HG03095 (cell line): ENCODE measurements around the gene B9D1.

ENCODE experiments used
- ATAC-seq: cut with Tn5 transposase; IDR thresholded peaks from one replicate; pipeline ENCODE4 v1.9.1; 2021; ENCODE audit warnings: moderate library complexity; ENCODE audit not compliant: unreplicated experiment

B9D1 gene

GRCh38 chr17:19325542-19325941 is 37.0 kb downstream of the B9D1 start:
- no peak for ATAC-seq

- no peak for ATAC-seq
These were observed 39.7 kb downstream of the B9D1 start for GRCh38 chr17:19322861-19323260.

DNA sequence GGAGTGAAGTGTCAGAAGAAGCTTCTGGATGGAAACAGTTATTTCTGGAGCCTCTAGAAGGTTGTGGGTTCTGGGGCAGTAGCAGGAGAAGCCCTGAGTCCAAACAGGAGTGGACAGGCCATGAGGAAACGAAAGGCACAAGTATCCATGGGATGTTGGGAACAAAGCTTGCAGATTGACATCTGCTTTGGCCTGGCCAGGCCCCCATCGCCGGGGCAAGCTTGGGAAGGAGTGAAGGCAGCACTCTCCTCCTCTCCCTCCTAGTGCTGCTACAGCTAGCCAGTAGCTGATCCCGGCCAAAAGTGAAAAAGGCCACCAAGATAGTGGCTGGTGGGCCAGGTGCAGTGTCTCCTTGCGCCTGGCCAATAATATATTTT is 40.4 kb downstream of the B9D1 start:
- no peak for ATAC-seq

GRCh38 chr17:19321481-19322128 is 40.9 kb downstream of the B9D1 start:
- no peak for ATAC-seq

DNA sequence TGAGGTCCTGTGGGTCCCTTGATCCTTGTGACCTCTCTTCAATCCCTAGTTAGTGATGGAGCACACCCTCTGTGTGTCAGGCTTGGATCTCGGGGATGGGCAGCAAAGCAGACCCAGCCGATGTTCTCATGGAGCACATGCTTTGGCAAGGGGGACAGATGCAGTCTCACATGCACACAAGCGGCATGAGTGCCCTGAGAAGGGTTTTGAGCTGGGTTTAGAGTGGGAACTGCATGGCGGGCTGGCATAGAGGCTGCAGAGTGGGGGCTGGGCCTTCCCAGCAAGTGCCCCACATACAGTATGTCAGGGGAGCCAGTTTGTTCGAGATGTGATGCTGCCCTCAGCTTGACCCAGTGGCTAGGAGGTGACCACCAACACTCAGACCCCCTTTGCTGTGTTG is 41.6 kb downstream of the B9D1 start:
- ATAC-seq: no peak

DNA sequence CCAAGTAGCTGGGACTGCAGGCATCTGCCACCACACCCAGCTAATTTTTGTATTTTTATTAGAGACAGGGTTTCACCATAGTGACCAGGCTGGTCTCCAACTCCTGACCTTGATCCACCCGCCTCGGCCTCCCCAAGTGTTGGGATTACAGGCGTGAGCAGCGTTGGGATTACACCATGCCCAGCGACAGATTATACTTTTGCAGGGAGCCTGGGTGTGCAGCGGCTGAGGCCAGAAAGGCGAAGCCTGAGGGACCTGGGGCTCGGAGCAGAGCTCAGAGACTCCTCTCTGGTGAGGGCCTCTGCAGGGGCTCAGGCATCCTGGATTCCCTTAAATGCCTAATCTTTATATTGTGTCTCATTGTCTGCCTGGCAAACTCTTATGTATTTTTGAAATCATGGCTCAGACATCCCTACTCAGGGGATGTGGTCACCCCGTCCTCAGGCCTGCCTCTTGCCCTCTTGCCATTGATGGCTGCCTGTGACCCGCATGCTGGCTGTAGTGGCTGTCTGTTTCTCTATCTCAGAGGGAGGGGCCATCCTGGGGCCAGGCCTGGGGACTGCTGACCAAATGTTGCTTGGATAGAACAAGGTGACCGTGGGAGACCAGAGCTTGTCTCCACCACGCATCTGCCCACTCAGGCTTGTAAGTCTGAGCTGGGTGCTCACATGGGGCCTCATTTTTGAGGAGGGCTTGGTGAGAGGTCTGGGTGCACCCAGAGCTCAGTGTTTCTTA is 42.6 kb downstream of the B9D1 start:
- ATAC-seq: no peak

GRCh38 chr17:19318611-19319010 is 43.9 kb downstream of the B9D1 start:
- ATAC-seq: no peak

DNA sequence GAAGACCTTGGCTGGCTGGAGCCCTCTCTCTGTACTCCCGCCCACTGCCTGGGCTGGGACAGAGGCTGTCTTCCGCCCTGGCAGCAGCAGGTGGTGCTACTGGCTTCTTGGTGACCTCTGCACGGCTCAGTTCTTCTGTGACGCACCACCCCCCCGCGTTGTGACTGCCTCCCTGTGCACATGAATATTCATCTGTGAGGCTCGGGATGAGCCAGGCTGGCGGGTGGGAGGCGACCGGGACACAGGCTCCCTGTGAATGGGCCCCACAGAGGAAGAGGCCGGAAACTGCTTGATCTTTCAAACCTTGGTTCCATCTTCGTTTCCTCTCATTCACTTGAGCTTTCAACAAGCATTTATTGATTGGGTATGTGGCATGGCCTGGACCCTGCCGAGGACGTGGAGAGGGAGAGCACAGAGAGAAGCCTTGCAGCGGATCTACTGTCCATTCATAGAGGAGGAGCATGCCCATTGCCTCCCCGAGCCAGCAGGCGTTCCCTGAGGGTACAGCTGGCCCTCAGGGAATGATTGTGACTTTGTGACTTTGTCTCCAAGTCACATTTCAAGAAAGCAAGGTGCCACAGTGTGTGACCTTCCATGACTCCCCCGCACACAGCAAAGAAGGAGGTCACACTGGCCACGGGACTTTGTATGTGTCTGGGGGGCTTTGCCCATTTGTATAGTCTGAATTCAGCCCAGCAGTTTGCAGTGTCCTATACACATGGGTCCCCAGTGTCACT is 45.0 kb downstream of the B9D1 start:
- ATAC-seq: peak; percentile 60

GRCh38 chr17:19316761-19317358 is 45.7 kb downstream of the B9D1 start:
- no peak for ATAC-seq

DNA sequence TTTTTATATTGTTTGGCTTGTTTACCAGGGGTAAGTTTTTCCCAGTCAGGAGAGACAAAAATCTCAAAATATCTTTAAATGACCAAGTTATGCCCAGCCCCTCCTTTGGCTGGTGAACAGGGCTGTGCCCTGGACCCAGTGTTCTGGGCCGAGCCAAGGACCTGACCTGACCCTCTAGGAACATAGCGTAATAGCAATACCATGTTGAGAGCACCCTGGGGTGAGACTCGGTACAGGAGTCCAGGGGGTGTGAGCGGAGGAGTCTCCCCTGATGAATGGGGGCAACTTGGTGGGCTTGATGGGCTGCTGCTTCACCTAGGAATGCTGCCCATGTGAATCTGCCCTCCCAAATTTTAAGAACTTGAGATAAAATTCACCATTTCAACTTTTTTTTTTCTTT is 47.4 kb downstream of the B9D1 start:
- ATAC-seq: no peak

- no peak for ATAC-seq
These were observed 48.5 kb downstream of the B9D1 start for GRCh38 chr17:19313746-19314651.

GRCh38 chr17:19313066-19313745 is 49.3 kb downstream of the B9D1 start:
- ATAC-seq: no peak

DNA sequence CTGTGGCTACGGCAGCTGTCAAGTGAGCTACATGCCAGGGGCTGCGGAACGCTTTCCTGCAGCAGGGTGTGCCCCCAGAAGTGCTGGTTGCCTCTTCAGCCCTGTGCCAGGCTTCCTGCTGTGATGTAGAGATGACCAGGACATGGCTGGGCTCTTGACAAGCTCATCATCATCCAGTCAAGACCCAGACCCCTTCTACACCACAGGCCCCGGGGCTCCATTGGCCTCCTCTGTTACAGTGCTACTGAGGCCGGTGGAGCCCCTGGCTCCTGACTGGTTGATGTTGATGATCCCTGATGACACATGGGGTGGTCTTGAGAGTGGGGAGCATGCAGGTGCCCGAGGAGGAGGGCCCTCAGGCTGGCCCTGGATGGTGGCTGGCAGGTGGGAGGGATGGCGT is 50.1 kb downstream of the B9D1 start:
- ATAC-seq: no peak

DNA sequence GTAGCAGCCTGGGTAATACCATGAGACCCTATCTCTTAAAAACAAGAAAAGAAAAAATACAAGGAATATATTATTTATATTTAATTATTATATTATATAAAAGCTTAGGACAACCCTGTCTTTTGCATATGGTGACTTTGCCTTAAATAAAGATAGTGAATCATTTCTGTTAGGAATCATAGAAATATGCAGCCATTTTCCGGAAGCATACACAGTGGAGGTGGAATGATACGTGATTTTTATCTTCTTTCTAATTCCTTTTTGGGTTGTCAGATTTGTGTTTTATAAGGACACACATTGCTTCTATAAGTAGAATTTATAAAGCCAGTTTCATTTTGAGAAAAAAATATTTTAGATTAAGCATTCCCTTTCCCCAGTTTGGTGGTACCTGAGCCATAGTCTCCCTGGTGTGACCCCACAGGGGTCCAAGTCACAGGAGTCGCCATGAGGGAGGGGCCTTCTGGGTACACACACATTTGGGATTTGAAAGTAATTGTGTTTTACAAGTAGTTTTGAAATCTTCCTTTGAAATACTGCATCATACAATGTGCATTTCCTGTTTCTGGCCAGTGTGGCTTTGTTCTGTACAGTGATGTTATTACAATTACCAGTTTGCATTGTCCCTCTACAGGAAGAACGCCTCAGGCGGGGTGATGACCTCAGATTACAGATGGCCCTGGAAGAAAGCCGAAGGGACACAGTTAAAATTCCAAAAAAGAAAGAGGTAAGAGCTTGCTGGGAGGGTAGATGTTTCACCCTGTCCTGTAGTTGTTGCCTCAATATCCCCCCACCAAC is 50.9 kb downstream of the B9D1 start:
- no peak for ATAC-seq

DNA sequence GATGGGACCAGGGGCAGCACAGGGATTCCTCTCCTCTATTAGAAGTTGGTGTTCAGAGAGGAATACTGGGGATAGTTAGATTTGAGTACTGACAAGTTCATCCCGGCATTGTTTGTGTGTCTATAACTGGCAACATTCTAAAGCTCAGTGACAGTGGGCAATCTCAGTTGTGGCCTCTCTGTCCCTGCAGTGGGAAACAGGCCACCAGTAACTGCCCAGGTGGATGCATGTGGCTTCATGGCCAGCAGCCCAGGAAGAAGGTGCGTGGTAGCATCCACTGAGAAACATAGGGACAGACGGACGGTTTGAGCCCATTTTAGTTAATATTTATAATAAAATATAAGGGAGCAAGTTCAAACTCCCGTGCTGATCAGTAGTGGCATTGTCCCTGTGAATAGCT is 51.5 kb downstream of the B9D1 start:
- ATAC-seq: no peak

DNA sequence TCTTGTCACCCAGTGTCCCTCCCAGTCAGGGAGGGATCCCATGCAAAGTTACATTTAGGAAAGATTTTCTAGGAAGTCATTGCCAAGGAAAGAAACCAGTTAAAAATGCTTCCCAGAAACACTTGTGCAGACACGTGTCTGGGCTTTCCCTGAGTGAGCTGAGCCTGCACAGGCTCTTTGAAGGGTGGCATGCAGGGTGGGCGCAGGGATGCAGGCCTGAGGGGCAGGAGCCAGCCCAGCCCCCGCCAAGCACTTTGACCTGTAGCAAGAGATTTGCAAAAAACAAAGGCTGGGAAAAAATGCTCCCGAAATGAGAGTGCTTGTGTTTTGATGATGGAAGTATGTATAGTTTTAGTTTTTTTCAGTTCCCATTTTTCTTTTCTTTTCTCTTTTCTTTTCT is 52.4 kb downstream of the B9D1 start:
- no peak for ATAC-seq

DNA sequence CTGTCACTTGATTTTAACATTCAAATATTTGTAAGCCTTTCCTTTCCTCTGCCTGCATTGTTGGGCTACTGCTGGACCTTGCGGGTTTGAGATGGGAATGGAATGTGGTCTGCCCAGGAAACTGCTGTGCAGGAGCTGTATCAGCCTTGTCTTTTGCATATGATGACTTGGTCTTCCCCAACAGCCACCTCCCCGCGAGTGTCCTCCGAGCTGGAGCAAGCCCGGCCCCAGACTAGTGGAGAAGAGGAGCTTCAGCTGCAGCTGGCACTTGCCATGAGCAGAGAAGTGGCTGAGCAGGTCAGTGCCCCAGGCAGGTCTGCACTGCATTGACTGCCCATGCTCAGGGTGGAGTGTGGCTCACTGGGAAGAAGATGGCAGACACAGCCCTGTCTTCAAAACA is 52.8 kb downstream of the B9D1 start:
- ATAC-seq: no peak

DNA sequence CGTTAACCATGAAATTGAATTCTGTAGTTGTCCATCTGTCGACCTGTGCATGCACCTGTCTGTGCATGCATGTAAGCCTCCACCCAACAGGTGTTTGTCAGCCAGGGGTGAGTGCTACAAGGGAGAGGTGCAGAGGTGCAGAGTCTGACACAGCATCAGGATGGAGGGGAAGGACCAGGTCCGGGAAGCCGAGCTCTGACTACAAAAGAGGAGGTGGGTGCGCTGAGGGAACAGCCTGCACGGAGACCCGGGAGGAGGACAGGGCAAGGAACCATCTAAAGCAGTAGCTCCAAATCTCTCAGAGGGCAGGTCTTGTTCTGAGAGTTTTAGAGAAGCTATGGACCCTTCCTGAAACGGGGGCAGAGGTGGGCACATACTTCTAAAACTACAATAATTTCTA is 54.1 kb downstream of the B9D1 start:
- ATAC-seq: no peak

- ATAC-seq: no peak
These were observed 55.0 kb downstream of the B9D1 start for GRCh38 chr17:19307521-19307920.
